IMR-90 (cell line): ENCODE measurements around the gene DHDH. TPM values are rescaled to one million over a fixed set of nuclear protein-coding genes. Genes with fewer than 3 reads are reported as not detected.
"Not testable (repeated sequence)": the region's sequence is repeated elsewhere in the genome, so short reads cannot be mapped to it uniquely, and the experiment has no call there.

Experiments
- ATAC-seq: fragments of 200-7000 bp; cut with Tn5 transposase; 2 replicates; pipeline ENCODE4 v1.9.1; 2020; ENCODE audit warnings: low read depth, mild to moderate bottlenecking, moderate library complexity
- BruUV-seq: library from RNA; stranded (reverse); fragments of 400-500 nt; replicated peaks from 2 replicates; lab custom pipeline; 2021; lab: Mats Ljungman, UMichigan
- CTCF ChIA-PET: fragments of 300-600 bp; formaldehyde crosslinking; extraction: SDS; loops from one replicate; lab custom pipeline; 2021; ENCODE audit warnings: antibody characterized with exemption; lab: Yijun Ruan, JAX
- POLR2A ChIA-PET: fragments of 300-600 bp; sonication (Branson Sonifier 250); formaldehyde crosslinking; loops from one replicate; lab custom pipeline; 2022; ENCODE audit warnings: antibody characterized with exemption; ENCODE audit not compliant: unreplicated experiment; lab: Charles Lee
- DNase-seq: peaks from one replicate; pipeline ENCODE4 v3.0.0; 2013
- H2AFZ ChIP-seq: replicated peaks from 2 replicates; pipeline ENCODE3; 2013; ENCODE audit warnings: low read length, mild to moderate bottlenecking; ENCODE audit not compliant: poor library complexity
- H2AK5ac ChIP-seq: 2 replicates; pipeline ENCODE4 v1.6.1; 2013; ENCODE audit warnings: low read depth, low read length, inconsistent platforms
- H2AK9ac ChIP-seq: replicated peaks from 2 replicates; pipeline ENCODE3; 2013; ENCODE audit warnings: mild to moderate bottlenecking, low read depth, low read length, moderate library complexity; ENCODE audit not compliant: poor library complexity
- H2BK120ac ChIP-seq: 2 replicates; pipeline ENCODE4 v1.6.1; 2013; ENCODE audit warnings: low read depth, low read length, inconsistent platforms
- H2BK15ac ChIP-seq: 3 replicates; pipeline ENCODE4 v1.6.1; 2013; ENCODE audit warnings: low read depth, low read length, inconsistent platforms
- H2BK20ac ChIP-seq: 2 replicates; pipeline ENCODE4 v1.6.1; 2013; ENCODE audit warnings: low read depth, mild to moderate bottlenecking, inconsistent platforms, low read length, moderate library complexity
- H2BK5ac ChIP-seq: 2 replicates; pipeline ENCODE4 v1.6.1; 2013; ENCODE audit warnings: mild to moderate bottlenecking, low read depth, low read length, inconsistent platforms; ENCODE audit not compliant: poor library complexity, severe bottlenecking
- H3K14ac ChIP-seq: replicated peaks from 2 replicates; pipeline ENCODE4 v1.6.1; 2013; ENCODE audit warnings: low read depth, low read length, inconsistent platforms
- H3K18ac ChIP-seq: 2 replicates; pipeline ENCODE4 v1.6.1; 2013; ENCODE audit warnings: low read depth, low read length, control low read depth
- H3K23ac ChIP-seq: 2 replicates; pipeline ENCODE4 v1.6.1; 2013; ENCODE audit warnings: low read depth, low read length, inconsistent platforms
- H3K27ac ChIP-seq: 2 replicates; pipeline ENCODE4 v1.5.1; 2013; ENCODE audit warnings: mild to moderate bottlenecking, control low read depth, low read length; ENCODE audit not compliant: insufficient read depth
- H3K27me3 ChIP-seq: 2 replicates; pipeline ENCODE4 v1.6.1; 2013; ENCODE audit warnings: low read length; ENCODE audit not compliant: control insufficient read depth, insufficient read depth
- H3K36me3 ChIP-seq: 2 replicates; pipeline ENCODE4 v1.6.1; 2013; ENCODE audit warnings: low read length, mixed read lengths; ENCODE audit not compliant: control insufficient read depth, insufficient read depth
- H3K4ac ChIP-seq: 2 replicates; pipeline ENCODE4 v1.6.1; 2013; ENCODE audit warnings: low read depth, low read length, inconsistent platforms
- H3K4me1 ChIP-seq: 2 replicates; pipeline ENCODE4 v1.6.1; 2013; ENCODE audit warnings: low read length, mixed read lengths; ENCODE audit not compliant: control insufficient read depth, insufficient read depth
- H3K4me2 ChIP-seq: 2 replicates; pipeline ENCODE4 v1.6.1; 2013; ENCODE audit warnings: low read depth, mild to moderate bottlenecking, control low read depth, low read length, moderate library complexity
- H3K4me3 ChIP-seq: 2 replicates; pipeline ENCODE4 v1.5.1; 2013; ENCODE audit warnings: low read depth, mild to moderate bottlenecking, control low read depth, low read length, moderate library complexity; ENCODE audit not compliant: insufficient read depth
- H3K56ac ChIP-seq: 2 replicates; pipeline ENCODE4 v1.6.1; 2013; ENCODE audit warnings: low read length, inconsistent platforms; ENCODE audit not compliant: insufficient read depth; ENCODE audit errors: extremely low read depth
- H3K79me1 ChIP-seq, 2 experiments: 2 replicates each; pipeline ENCODE4 v1.6.1; 2013; ENCODE audit warnings: low read length in 2 of 2, inconsistent platforms in 1 of 2, low read depth in 1 of 2
- H3K9ac ChIP-seq: 2 replicates; pipeline ENCODE4 v1.6.1; 2013; ENCODE audit warnings: low read depth, low read length, control low read depth
- H3K9me1 ChIP-seq: 2 replicates; pipeline ENCODE4 v1.6.1; 2013; ENCODE audit warnings: low read length, inconsistent platforms; ENCODE audit not compliant: insufficient read depth
- H3K9me3 ChIP-seq: 2 replicates; pipeline ENCODE4 v1.6.1; 2013; ENCODE audit warnings: low read length; ENCODE audit not compliant: control insufficient read depth, insufficient read depth
- H4K20me1 ChIP-seq: 2 replicates; pipeline ENCODE4 v1.6.1; 2013; ENCODE audit warnings: low read length, inconsistent platforms; ENCODE audit not compliant: insufficient read depth
- H4K5ac ChIP-seq: 2 replicates; pipeline ENCODE4 v1.6.1; 2013; ENCODE audit warnings: mild to moderate bottlenecking, low read depth, low read length, control low read depth
- H4K8ac ChIP-seq, 2 experiments: 2 replicates each; pipeline ENCODE4 v1.6.1; 2013; ENCODE audit warnings: low read depth in 2 of 2, low read length in 2 of 2, control low read depth in 1 of 2, inconsistent platforms in 1 of 2
- H4K91ac ChIP-seq: 2 replicates; pipeline ENCODE4 v1.6.1; 2013; ENCODE audit warnings: low read depth, low read length, inconsistent platforms; ENCODE audit not compliant: insufficient read depth
- WGBS, 2 experiments: methylation state at CpG; one replicate each; pipeline versions ENCODE4 v1.1.5 to v1.1.7; 2013; ENCODE audit warnings: missing lambda C conversion rate in 2 of 2; ENCODE audit not compliant: insufficient read length in 1 of 2; ENCODE audit errors: extremely low coverage in 2 of 2; 5-methylcytosine and 5-hydroxymethylcytosine counted together
- dilution Hi-C: fragments of 300-500 bp; cut with HindIII; formaldehyde crosslinking; loops from one replicate; pipeline ENCODE4 v1.14.3; 2018; ENCODE audit warnings: low sequenced_read_pairs; ENCODE audit not compliant: unreplicated experiment
- in situ Hi-C: fragments of 300-500 bp; cut with MboI; formaldehyde crosslinking; loops from 3 replicates; pipeline ENCODE4 v1.14.3; 2019; ENCODE audit warnings: low sequenced_read_pairs, inconsistent platforms, mixed read lengths
- intact Hi-C: fragments of 100-400 bp; cut with micrococcal nuclease; formaldehyde crosslinking; loops from 2 replicates; pipeline ENCODE4 v1.10.0; 2022
- polyA plus RNA-seq, 3 experiments: library from polyadenylated mRNA; depleted of rRNA; stranded (reverse); fragments of >200 nt; gene quantifications; 2 replicates each; pipeline ENCODE4 v1.2.3, GENCODE V29; 2012; ENCODE audit warnings: low replicate concordance in 1 of 3
- total RNA-seq: library from RNA; depleted of rRNA; stranded (reverse); fragments of >200 nt; gene quantifications from 2 replicates; pipeline ENCODE4 v1.2.3, GENCODE V29; 2012

DHDH gene
- total and polyA plus RNA-seq, 2 of the 4 experiments (the other 2 are of a cell fraction), result 0.36 to 0.53 TPM

- H2AK5ac ChIP-seq, H3K4me1 ChIP-seq, H3K79me1 ChIP-seq, H3K9ac ChIP-seq, H3K56ac ChIP-seq, H2AK9ac ChIP-seq, DNase-seq, in situ Hi-C loops, H2BK15ac ChIP-seq, H4K8ac ChIP-seq, H3K27me3 ChIP-seq, CTCF ChIA-PET, dilution Hi-C loops, BruUV-seq, H4K91ac ChIP-seq, H3K4me2 ChIP-seq, H2BK5ac ChIP-seq, POLR2A ChIA-PET, ATAC-seq, H2BK20ac ChIP-seq, H2AFZ ChIP-seq, H3K9me1 ChIP-seq, H3K14ac ChIP-seq, H4K20me1 ChIP-seq, H3K18ac ChIP-seq, H3K9me3 ChIP-seq, H3K4me3 ChIP-seq, H3K27ac ChIP-seq, H3K4ac ChIP-seq, H4K5ac ChIP-seq, H2BK120ac ChIP-seq, intact Hi-C loops, H3K23ac ChIP-seq: not testable (repeated sequence)
- no CpG with 5 or more reads among the region's 8 CpGs for WGBS, 2 experiments
- peaks cover 54% of the 10 kb centered on the region for H3K36me3 ChIP-seq
Observed at GRCh38 chr19:48919271-48919670, 14.2 kb upstream of the DHDH start.
